IMR-90 (cell line): ENCODE data around the gene EXPH5. TPM values are rescaled to one million over a fixed set of nuclear protein-coding genes. Genes with fewer than 3 reads are reported as not detected.
A peak's percentile ranks its signal among the peaks of the same experiment; 100 is the strongest.

Experiments
- ATAC-seq: fragments of 200-7000 bp; cut with Tn5 transposase; 2 replicates; pipeline ENCODE4 v1.9.1; 2020; ENCODE audit warnings: low read depth, mild to moderate bottlenecking, moderate library complexity
- BruUV-seq: library from RNA; stranded (reverse); fragments of 400-500 nt; replicated peaks from 2 replicates; lab custom pipeline; 2021; lab: Mats Ljungman, UMichigan
- CTCF ChIA-PET: fragments of 300-600 bp; formaldehyde crosslinking; extraction: SDS; loops from one replicate; lab custom pipeline; 2021; ENCODE audit warnings: antibody characterized with exemption; lab: Yijun Ruan, JAX
- POLR2A ChIA-PET: fragments of 300-600 bp; sonication (Branson Sonifier 250); formaldehyde crosslinking; loops from one replicate; lab custom pipeline; 2022; ENCODE audit warnings: antibody characterized with exemption; ENCODE audit not compliant: unreplicated experiment; lab: Charles Lee
- DNase-seq: peaks from one replicate; pipeline ENCODE4 v3.0.0; 2013
- H2AFZ ChIP-seq: replicated peaks from 2 replicates; pipeline ENCODE3; 2013; ENCODE audit warnings: low read length, mild to moderate bottlenecking; ENCODE audit not compliant: poor library complexity
- H2AK5ac ChIP-seq: 2 replicates; pipeline ENCODE4 v1.6.1; 2013; ENCODE audit warnings: low read depth, low read length, inconsistent platforms
- H2AK9ac ChIP-seq: replicated peaks from 2 replicates; pipeline ENCODE3; 2013; ENCODE audit warnings: mild to moderate bottlenecking, low read depth, low read length, moderate library complexity; ENCODE audit not compliant: poor library complexity
- H2BK120ac ChIP-seq: 2 replicates; pipeline ENCODE4 v1.6.1; 2013; ENCODE audit warnings: low read depth, low read length, inconsistent platforms
- H2BK15ac ChIP-seq: 3 replicates; pipeline ENCODE4 v1.6.1; 2013; ENCODE audit warnings: low read depth, low read length, inconsistent platforms
- H2BK20ac ChIP-seq: 2 replicates; pipeline ENCODE4 v1.6.1; 2013; ENCODE audit warnings: low read depth, mild to moderate bottlenecking, inconsistent platforms, low read length, moderate library complexity
- H2BK5ac ChIP-seq: 2 replicates; pipeline ENCODE4 v1.6.1; 2013; ENCODE audit warnings: mild to moderate bottlenecking, low read depth, low read length, inconsistent platforms; ENCODE audit not compliant: poor library complexity, severe bottlenecking
- H3K14ac ChIP-seq: replicated peaks from 2 replicates; pipeline ENCODE4 v1.6.1; 2013; ENCODE audit warnings: low read depth, low read length, inconsistent platforms
- H3K18ac ChIP-seq: 2 replicates; pipeline ENCODE4 v1.6.1; 2013; ENCODE audit warnings: low read depth, low read length, control low read depth
- H3K23ac ChIP-seq: 2 replicates; pipeline ENCODE4 v1.6.1; 2013; ENCODE audit warnings: low read depth, low read length, inconsistent platforms
- H3K27ac ChIP-seq: 2 replicates; pipeline ENCODE4 v1.5.1; 2013; ENCODE audit warnings: mild to moderate bottlenecking, control low read depth, low read length; ENCODE audit not compliant: insufficient read depth
- H3K27me3 ChIP-seq: 2 replicates; pipeline ENCODE4 v1.6.1; 2013; ENCODE audit warnings: low read length; ENCODE audit not compliant: control insufficient read depth, insufficient read depth
- H3K36me3 ChIP-seq: 2 replicates; pipeline ENCODE4 v1.6.1; 2013; ENCODE audit warnings: low read length, mixed read lengths; ENCODE audit not compliant: control insufficient read depth, insufficient read depth
- H3K4ac ChIP-seq: 2 replicates; pipeline ENCODE4 v1.6.1; 2013; ENCODE audit warnings: low read depth, low read length, inconsistent platforms
- H3K4me1 ChIP-seq: 2 replicates; pipeline ENCODE4 v1.6.1; 2013; ENCODE audit warnings: low read length, mixed read lengths; ENCODE audit not compliant: control insufficient read depth, insufficient read depth
- H3K4me2 ChIP-seq: 2 replicates; pipeline ENCODE4 v1.6.1; 2013; ENCODE audit warnings: low read depth, mild to moderate bottlenecking, control low read depth, low read length, moderate library complexity
- H3K4me3 ChIP-seq: 2 replicates; pipeline ENCODE4 v1.5.1; 2013; ENCODE audit warnings: low read depth, mild to moderate bottlenecking, control low read depth, low read length, moderate library complexity; ENCODE audit not compliant: insufficient read depth
- H3K56ac ChIP-seq: 2 replicates; pipeline ENCODE4 v1.6.1; 2013; ENCODE audit warnings: low read length, inconsistent platforms; ENCODE audit not compliant: insufficient read depth; ENCODE audit errors: extremely low read depth
- H3K79me1 ChIP-seq, 2 experiments: 2 replicates each; pipeline ENCODE4 v1.6.1; 2013; ENCODE audit warnings: low read length in 2 of 2, inconsistent platforms in 1 of 2, low read depth in 1 of 2
- H3K9ac ChIP-seq: 2 replicates; pipeline ENCODE4 v1.6.1; 2013; ENCODE audit warnings: low read depth, low read length, control low read depth
- H3K9me1 ChIP-seq: 2 replicates; pipeline ENCODE4 v1.6.1; 2013; ENCODE audit warnings: low read length, inconsistent platforms; ENCODE audit not compliant: insufficient read depth
- H3K9me3 ChIP-seq: 2 replicates; pipeline ENCODE4 v1.6.1; 2013; ENCODE audit warnings: low read length; ENCODE audit not compliant: control insufficient read depth, insufficient read depth
- H4K20me1 ChIP-seq: 2 replicates; pipeline ENCODE4 v1.6.1; 2013; ENCODE audit warnings: low read length, inconsistent platforms; ENCODE audit not compliant: insufficient read depth
- H4K5ac ChIP-seq: 2 replicates; pipeline ENCODE4 v1.6.1; 2013; ENCODE audit warnings: mild to moderate bottlenecking, low read depth, low read length, control low read depth
- H4K8ac ChIP-seq, 2 experiments: 2 replicates each; pipeline ENCODE4 v1.6.1; 2013; ENCODE audit warnings: low read depth in 2 of 2, low read length in 2 of 2, control low read depth in 1 of 2, inconsistent platforms in 1 of 2
- H4K91ac ChIP-seq: 2 replicates; pipeline ENCODE4 v1.6.1; 2013; ENCODE audit warnings: low read depth, low read length, inconsistent platforms; ENCODE audit not compliant: insufficient read depth
- CEBPB ChIP-seq: IDR thresholded peaks from 2 replicates; pipeline ENCODE4 v1.6.1; 2012; ENCODE audit warnings: low read depth, low read length, improper control_type of control experiment
- CHD1 ChIP-seq: IDR thresholded peaks from 2 replicates; pipeline ENCODE4 v1.6.1; 2012; ENCODE audit warnings: low read depth, low read length, improper control_type of control experiment
- CTCF ChIP-seq: conservative IDR thresholded peaks from 2 replicates; pipeline ENCODE4 v1.5.1; 2012; ENCODE audit warnings: mild to moderate bottlenecking, low read depth, low read length, improper control_type of control experiment
- ELK1 ChIP-seq: fragments of 150-350 bp; IDR thresholded peaks from 2 replicates; pipeline ENCODE4 v1.6.1; 2016; ENCODE audit warnings: low read depth, mild to moderate bottlenecking, low read length, moderate library complexity, borderline replicate concordance
- FOS ChIP-seq: fragments of 150-350 bp; IDR thresholded peaks from 2 replicates; pipeline ENCODE4 v1.6.1; 2016; ENCODE audit warnings: low read depth, low read length
- MAFK ChIP-seq: IDR thresholded peaks from 2 replicates; pipeline ENCODE4 v1.6.1; 2012; ENCODE audit warnings: low read depth, low read length, improper control_type of control experiment
- MAZ ChIP-seq: IDR thresholded peaks from 2 replicates; pipeline ENCODE4 v1.6.1; 2012; ENCODE audit warnings: low read depth, mild to moderate bottlenecking, low read length, improper control_type of control experiment, moderate library complexity, borderline replicate concordance
- MXI1 ChIP-seq: IDR thresholded peaks from 2 replicates; pipeline ENCODE4 v1.6.1; 2012; ENCODE audit warnings: low read depth, mild to moderate bottlenecking, low read length, moderate library complexity, borderline replicate concordance
- POLR2A ChIP-seq: IDR thresholded peaks from 2 replicates; pipeline ENCODE4 v1.6.1; 2012; ENCODE audit warnings: mild to moderate bottlenecking, low read depth, low read length
- RAD21 ChIP-seq: IDR thresholded peaks from 2 replicates; pipeline ENCODE4 v1.6.1; 2012; ENCODE audit warnings: low read length, improper control_type of control experiment
- RCOR1 ChIP-seq: IDR thresholded peaks from 2 replicates; pipeline ENCODE4 v1.6.1; 2012; ENCODE audit warnings: mild to moderate bottlenecking, low read length, improper control_type of control experiment; ENCODE audit not compliant: insufficient replicate concordance
- RFX5 ChIP-seq: IDR thresholded peaks from 2 replicates; pipeline ENCODE4 v1.8.0; 2012; ENCODE audit warnings: low read depth, mild to moderate bottlenecking, low read length, moderate library complexity
- SMC3 ChIP-seq: fragments of 150-350 bp; IDR thresholded peaks from 2 replicates; pipeline ENCODE4 v1.6.1; 2016; ENCODE audit warnings: low read depth, mild to moderate bottlenecking, antibody characterized with exemption, low read length, moderate library complexity
- USF2 ChIP-seq: fragments of 150-350 bp; IDR thresholded peaks from 2 replicates; pipeline ENCODE4 v1.6.1; 2017; ENCODE audit warnings: mild to moderate bottlenecking, antibody characterized with exemption, low read length, low read depth
- WGBS, 2 experiments: methylation state at CpG; one replicate each; pipeline versions ENCODE4 v1.1.5 to v1.1.7; 2013; ENCODE audit warnings: missing lambda C conversion rate in 2 of 2; ENCODE audit not compliant: insufficient read length in 1 of 2; ENCODE audit errors: extremely low coverage in 2 of 2; 5-methylcytosine and 5-hydroxymethylcytosine counted together
- dilution Hi-C: fragments of 300-500 bp; cut with HindIII; formaldehyde crosslinking; loops from one replicate; pipeline ENCODE4 v1.14.3; 2018; ENCODE audit warnings: low sequenced_read_pairs; ENCODE audit not compliant: unreplicated experiment
- in situ Hi-C: fragments of 300-500 bp; cut with MboI; formaldehyde crosslinking; loops from 3 replicates; pipeline ENCODE4 v1.14.3; 2019; ENCODE audit warnings: low sequenced_read_pairs, inconsistent platforms, mixed read lengths
- intact Hi-C: fragments of 100-400 bp; cut with micrococcal nuclease; formaldehyde crosslinking; loops from 2 replicates; pipeline ENCODE4 v1.10.0; 2022
- polyA plus RNA-seq, 3 experiments: library from polyadenylated mRNA; depleted of rRNA; stranded (reverse); fragments of >200 nt; gene quantifications; 2 replicates each; pipeline ENCODE4 v1.2.3, GENCODE V29; 2012; ENCODE audit warnings: low replicate concordance in 1 of 3
- total RNA-seq: library from RNA; depleted of rRNA; stranded (reverse); fragments of >200 nt; gene quantifications from 2 replicates; pipeline ENCODE4 v1.2.3, GENCODE V29; 2012

EXPH5 gene
- total and polyA plus RNA-seq, 2 of the 4 experiments (the other 2 are of a cell fraction) = 0.05 to 0.72 TPM

- Histone ChIP-seq H3K56ac (no peak overlapping the region), H3K27ac (0 out of 2 replicates have a peak overlapping the region, but pooled peaks have one; percentile 7), H2BK5ac (no peak overlapping the region), H4K20me1 (no peaks in the 10 kb centered on the region), H4K5ac (no peak overlapping the region), H3K36me3 (no peaks in the 10 kb centered on the region), H3K23ac (no peak overlapping the region), H3K4me3 (no peak overlapping the region), H3K9me3 (no peaks in the 10 kb centered on the region), H3K27me3 (no peaks in the 10 kb centered on the region), H2BK15ac (peak overlapping the region; percentile 2; the same call in 1 of the 3 replicates), H2AK9ac (no peak overlapping the region), H4K8ac (no peak overlapping the region), H2AK5ac (peak overlapping the region; percentile 18; the same call in 1 of the 2 replicates), H3K4me1 (peaks cover 12% of the 10 kb centered on the region), H3K9ac (no peak overlapping the region), H2BK120ac (peak overlapping the region; percentile 39), H3K79me1 (no peaks in the 10 kb centered on the region), H4K91ac (peak overlapping the region; percentile 23; the same call in 1 of the 2 replicates), H3K14ac (no peak overlapping the region), H3K4ac (peak overlapping the region; percentile 22; the same call in 1 of the 2 replicates), H2AFZ (peak overlapping the region; percentile 28), H3K9me1 (peaks cover 6% of the 10 kb centered on the region), H3K4me2 (no peak overlapping the region), H2BK20ac (peak overlapping the region; percentile 57), H3K18ac (peak overlapping the region; percentile 4; the same call in 1 of the 2 replicates)
- in situ Hi-C loops (no loop called here), intact Hi-C loops (no loop called here), dilution Hi-C loops (no loop called here)
- DNase-seq (no peak), ATAC-seq (no peak)
- no CpG with 5 or more reads among the region's 5 CpGs for WGBS, 2 experiments
- BruUV-seq = no TSS peak
- CTCF ChIA-PET = interaction anchor here (0.6 kb wide), 2 partner anchors 15 to 116 kb away, joined by 3 to 5 read pairs; no protein-coding TSS in a partner anchor
- POLR2A ChIA-PET = no interaction called here
- TF ChIP-seq MAZ = no peak
- no peak for TF ChIP-seq RAD21
- no peak for TF ChIP-seq SMC3
- TF ChIP-seq ELK1 = no peak
- no peak for TF ChIP-seq POLR2A
- TF ChIP-seq CHD1 = no peak
- no peak for TF ChIP-seq FOS
- TF ChIP-seq RCOR1 = no peak
- TF ChIP-seq MXI1 = no peak
- TF ChIP-seq MAFK = no peak
- no peak for TF ChIP-seq CEBPB
- TF ChIP-seq CTCF = no peak
- no peak for TF ChIP-seq USF2
- TF ChIP-seq RFX5 = no peak
Measured at GRCh38 chr11:108562746-108563581, 30.6 kb downstream of the EXPH5 start.
